A549 (cell line): ENCODE data around the gene DDI2. TPM values are rescaled to one million over a fixed set of nuclear protein-coding genes. Genes with fewer than 3 reads are reported as not detected.

ENCODE experiments used
- ATAC-seq, 2 experiments: fragments of 200-7000 bp in 1 of 2; fragments of >200 bp in 1 of 2; cut with Nextera tagmentation in 1 of 2; cut with Tn5 transposase in 1 of 2; 3 replicates each; pipeline versions ENCODE4 v1.8.0 to v1.9.1; 2018 to 2020; ENCODE audit warnings: mild to moderate bottlenecking in 1 of 2, moderate library complexity in 1 of 2
- CTCF ChIA-PET: fragments of 300-600 bp; sonication (Branson Sonifier 250); formaldehyde crosslinking; extraction: SDS; loops from one replicate; lab custom pipeline; 2021; ENCODE audit warnings: antibody characterized with exemption, inconsistent platforms; lab: Yijun Ruan, JAX
- POLR2A ChIA-PET: fragments of 350-600 bp; formaldehyde crosslinking; extraction: SDS; loops from one replicate; lab custom pipeline; 2021; ENCODE audit warnings: antibody characterized with exemption, inconsistent platforms; lab: Yijun Ruan, JAX
- DNase-seq, 2 experiments: peaks; one replicate each; pipeline versions ENCODE4 v3.0.0 to v3.0.0-alpha.2; 2011 to 2016; ENCODE audit warnings: low read depth in 1 of 2, low spot score in 1 of 2
- FAIRE-seq: peaks from 2 replicates; lab custom pipeline; 2011; peaks lifted over from hg19 to GRCh38; lab: Jason Lieb, UNC
- H3K27ac ChIP-seq, 2 experiments: fragments of >200 bp; sonication (Bioruptor Twin); formaldehyde crosslinking; 3 replicates each; pipeline ENCODE4 v1.5.1; 2016 to 2017
- H3K4me1 ChIP-seq: fragments of >200 bp; sonication (Bioruptor Twin); formaldehyde crosslinking; 3 replicates; pipeline ENCODE4 v1.6.1; 2016
- H3K4me2 ChIP-seq: fragments of >200 bp; sonication (Bioruptor Twin); formaldehyde crosslinking; 3 replicates; pipeline ENCODE4 v1.6.1; 2016
- H3K4me3 ChIP-seq: fragments of >200 bp; sonication (Bioruptor Twin); formaldehyde crosslinking; 3 replicates; pipeline ENCODE4 v1.5.1; 2016
- H3K9me3 ChIP-seq: fragments of >200 bp; sonication (Bioruptor Twin); formaldehyde crosslinking; 3 replicates; pipeline ENCODE4 v1.6.1; 2016
- BHLHE40 ChIP-seq: IDR thresholded peaks from 2 replicates; pipeline ENCODE4 v1.6.1; 2012; ENCODE audit warnings: low read depth, low read length, inconsistent platforms
- CBX2 ChIP-seq: fragments of 200-600 bp; sonication (generic); IDR thresholded peaks from 2 replicates; pipeline ENCODE4 v1.6.1; 2016; ENCODE audit warnings: low read depth, mild to moderate bottlenecking, borderline replicate concordance
- CBX8 ChIP-seq: fragments of 200-600 bp; sonication (generic); IDR thresholded peaks from 2 replicates; pipeline ENCODE4 v1.6.1; 2016
- CHD2 ChIP-seq: fragments of 150-350 bp; IDR thresholded peaks from 2 replicates; pipeline ENCODE4 v1.6.1; 2014; ENCODE audit warnings: low read length; ENCODE audit not compliant: partially characterized antibody
- CHD4 ChIP-seq: fragments of 200-600 bp; sonication (generic); IDR thresholded peaks from 2 replicates; pipeline ENCODE4 v1.6.1; 2016; ENCODE audit warnings: antibody characterized with exemption, mild to moderate bottlenecking, borderline replicate concordance
- CTCF ChIP-seq: fragments of >200 bp; sonication (Bioruptor Twin); formaldehyde crosslinking; IDR thresholded peaks from 3 replicates; pipeline ENCODE4 v1.5.1; 2016
- EHF ChIP-seq: fragments of 250-450 bp; sonication (Bioruptor Pico); IDR thresholded peaks from 2 replicates; pipeline ENCODE4 v1.5.0; 2020; ENCODE audit warnings: mild to moderate bottlenecking
- EHMT2 ChIP-seq: fragments of 200-600 bp; sonication (generic); IDR thresholded peaks from 2 replicates; pipeline ENCODE4 v1.6.1; 2016; ENCODE audit warnings: antibody characterized with exemption, low read depth, mild to moderate bottlenecking, moderate library complexity
- FOXS1 ChIP-seq: fragments of 250-450 bp; sonication (Bioruptor Pico); IDR thresholded peaks from 2 replicates; pipeline ENCODE4 v1.5.0; 2020; ENCODE audit warnings: mild to moderate bottlenecking, moderate library complexity
- GATA3 ChIP-seq: IDR thresholded peaks from 2 replicates; pipeline ENCODE4 v1.6.1; 2012; ENCODE audit warnings: borderline replicate concordance
- HDAC2 ChIP-seq: fragments of 200-600 bp; sonication (generic); IDR thresholded peaks from 2 replicates; pipeline ENCODE4 v1.6.1; 2016
- HEYL ChIP-seq: fragments of 250-450 bp; sonication (Bioruptor Pico); IDR thresholded peaks from 2 replicates; pipeline ENCODE4 v1.8.0; 2021; ENCODE audit warnings: mild to moderate bottlenecking, moderate library complexity
- JUN ChIP-seq, 2 experiments: fragments of >200 bp; sonication (Bioruptor Twin); formaldehyde crosslinking; IDR thresholded peaks; 2 replicates in 1 of 2; 3 replicates in 1 of 2; pipeline ENCODE4 v1.6.1; 2016 to 2017
- KDM5A ChIP-seq: fragments of 200-600 bp; sonication (generic); IDR thresholded peaks from 2 replicates; pipeline ENCODE4 v1.6.1; 2016; ENCODE audit warnings: antibody characterized with exemption, mild to moderate bottlenecking
- NFE2L2 ChIP-seq: fragments of 150-350 bp; conservative IDR thresholded peaks from 2 replicates; pipeline ENCODE4 v1.6.1; 2014; ENCODE audit warnings: low read length
- POLR2AphosphoS2 ChIP-seq: conservative IDR thresholded peaks from 2 replicates; pipeline ENCODE4 v1.6.1; 2012; ENCODE audit warnings: low read length, improper control_type of control experiment, inconsistent platforms
- RARB ChIP-seq: fragments of 250-450 bp; sonication (Bioruptor Pico); IDR thresholded peaks from 2 replicates; pipeline ENCODE4 v1.8.0; 2021; ENCODE audit warnings: mild to moderate bottlenecking, moderate library complexity
- RCOR1 ChIP-seq: fragments of 150-350 bp; IDR thresholded peaks from 2 replicates; pipeline ENCODE4 v1.6.1; 2014; ENCODE audit warnings: antibody characterized with exemption, low read length, low read depth
- RNF2 ChIP-seq: fragments of 200-600 bp; sonication (generic); IDR thresholded peaks from 2 replicates; pipeline ENCODE4 v1.6.1; 2016; ENCODE audit warnings: low read depth, mild to moderate bottlenecking, antibody characterized with exemption, moderate library complexity, borderline replicate concordance
- TFCP2L1 ChIP-seq: fragments of 250-450 bp; sonication (Bioruptor Pico); IDR thresholded peaks from 2 replicates; pipeline ENCODE4 v1.5.0; 2021; ENCODE audit warnings: mild to moderate bottlenecking
- WGBS: methylation state at CpG from one replicate; pipeline ENCODE4 v1.1.6; 2017; ENCODE audit errors: missing lambda C conversion rate; 5-methylcytosine and 5-hydroxymethylcytosine counted together
- polyA plus RNA-seq, 4 experiments: library from polyadenylated mRNA; depleted of rRNA in 3 of 4; stranded (reverse); fragments of >200 nt; fragmentation: RNase III in 1 of 4; extraction: RNeasy Plus Mini Kit Qiagen cat#74134 plus additional on column Dnase treatment in 1 of 4; gene quantifications; 2 replicates in 3 of 4; 3 replicates in 1 of 4; pipeline ENCODE4 v1.2.3, GENCODE V29; 2011 to 2017
- TF ChIP-seq, protein P1 (sequence below): IDR thresholded peaks from 2 replicates; pipeline ENCODE4 v1.6.1; 2012
- TF ChIP-seq, protein P2 (sequence below): fragments of >200 bp; sonication (Bioruptor Twin); formaldehyde crosslinking; IDR thresholded peaks from 3 replicates; pipeline ENCODE4 v1.6.1; 2016
- TF ChIP-seq, protein P3 (sequence below): fragments of >200 bp; sonication (Bioruptor Twin); formaldehyde crosslinking; IDR thresholded peaks from 2 replicates; pipeline ENCODE4 v1.6.1; 2016
- TF ChIP-seq, protein P4 (sequence below): IDR thresholded peaks from 2 replicates; pipeline ENCODE4 v1.6.1; 2012; ENCODE audit warnings: low read depth, borderline replicate concordance

DDI2 gene
- polyA plus RNA-seq, 2 of the 4 experiments (the other 2 are of a cell fraction) = 6.3 to 8.6 TPM

GRCh38 chr1:15714406-15715136 is 97.3 kb downstream of the DDI2 start:
- ChIA-PET CTCF (interaction anchor here (0.6 to 1.7 kb wide), 4 partner anchors 9 to 84 kb away, joined by 3 read pairs; no protein-coding TSS in a partner anchor), POLR2A (no interaction called here)
- ATAC-seq (no peak), FAIRE-seq (no peak), DNase-seq (no peak)
- H3K4me3 ChIP-seq = no peak overlapping the region
- H3K4me1 ChIP-seq = no peaks in the 10 kb centered on the region
- 89% methylated on average over 4 of the region's 4 CpGs for WGBS
- H3K9me3 ChIP-seq = no peaks in the 10 kb centered on the region
- no peak overlapping the region for H3K27ac ChIP-seq
- no peak overlapping the region for H3K4me2 ChIP-seq
- no peak for TF ChIP-seq EHMT2
- no peak for TF ChIP-seq TFCP2L1 (CRISPR knock-in tag)
- TF ChIP-seq RNF2 = no peak
- no peak for TF ChIP-seq JUN (IDR thresholded peaks at IDR 0.05)
- no peak for TF ChIP-seq RCOR1
- no peak for TF ChIP-seq BHLHE40
- TF ChIP-seq, all 56 proteins: peak for 0

GRCh38 chr1:15717418-15718125 is 100.3 kb downstream of the DDI2 start:
- CTCF ChIA-PET = interaction anchor here (1.0 to 5.5 kb wide), 2 partner anchors 13 to 22 kb away, joined by 3 to 31 read pairs; no protein-coding TSS in a partner anchor
- Histone ChIP-seq H3K27ac (no peak overlapping the region), H3K4me3 (no peak overlapping the region), H3K9me3 (no peaks in the 10 kb centered on the region), H3K4me1 (no peaks in the 10 kb centered on the region), H3K4me2 (no peak overlapping the region)
- ATAC-seq (no peak), DNase-seq (no peak), FAIRE-seq (no peak)
- WGBS = 97% methylated on average over 10 of the region's 11 CpGs
- TF ChIP-seq EHMT2 = no peak
- TF ChIP-seq, protein P1, sequence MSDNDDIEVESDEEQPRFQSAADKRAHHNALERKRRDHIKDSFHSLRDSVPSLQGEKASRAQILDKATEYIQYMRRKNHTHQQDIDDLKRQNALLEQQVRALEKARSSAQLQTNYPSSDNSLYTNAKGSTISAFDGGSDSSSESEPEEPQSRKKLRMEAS = no peak
- TF ChIP-seq BHLHE40 = no peak
- TF ChIP-seq HEYL (CRISPR knock-in tag) = no peak
- TF ChIP-seq EHF (CRISPR knock-in tag) = no peak
- no peak for TF ChIP-seq CBX8
- TF ChIP-seq HDAC2 = no peak
- no peak for TF ChIP-seq FOXS1 (CRISPR knock-in tag)
- TF ChIP-seq TFCP2L1 (CRISPR knock-in tag) = no peak
- no peak for TF ChIP-seq GATA3
- TF ChIP-seq CTCF = no peak
- no peak for TF ChIP-seq CHD2
- no peak for TF ChIP-seq RNF2
- TF ChIP-seq JUN (IDR thresholded peaks at IDR 0.05) = no peak
- TF ChIP-seq CBX2 = no peak
- no peak for TF ChIP-seq KDM5A
- TF ChIP-seq, protein P2, sequence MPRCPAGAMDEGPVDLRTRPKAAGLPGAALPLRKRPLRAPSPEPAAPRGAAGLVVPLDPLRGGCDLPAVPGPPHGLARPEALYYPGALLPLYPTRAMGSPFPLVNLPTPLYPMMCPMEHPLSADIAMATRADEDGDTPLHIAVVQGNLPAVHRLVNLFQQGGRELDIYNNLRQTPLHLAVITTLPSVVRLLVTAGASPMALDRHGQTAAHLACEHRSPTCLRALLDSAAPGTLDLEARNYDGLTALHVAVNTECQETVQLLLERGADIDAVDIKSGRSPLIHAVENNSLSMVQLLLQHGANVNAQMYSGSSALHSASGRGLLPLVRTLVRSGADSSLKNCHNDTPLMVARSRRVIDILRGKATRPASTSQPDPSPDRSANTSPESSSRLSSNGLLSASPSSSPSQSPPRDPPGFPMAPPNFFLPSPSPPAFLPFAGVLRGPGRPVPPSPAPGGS = no peak
- TF ChIP-seq CHD4 = no peak
- POLR2A ChIA-PET = no interaction called here

GRCh38 chr1:15718199-15718601 is 100.9 kb downstream of the DDI2 start:
- Histone ChIP-seq H3K27ac (no peak overlapping the region), H3K4me3 (no peak overlapping the region), H3K9me3 (no peaks in the 10 kb centered on the region), H3K4me2 (no peak overlapping the region), H3K4me1 (no peaks in the 10 kb centered on the region)
- ChIA-PET CTCF (interaction anchor here (1.0 to 5.5 kb wide), 2 partner anchors 13 to 21 kb away, joined by 3 to 31 read pairs; no protein-coding TSS in a partner anchor), POLR2A (no interaction called here)
- FAIRE-seq = no peak
- WGBS = 88% methylated on average over 6 of the region's 8 CpGs
- no peak for DNase-seq
- ATAC-seq = no peak
- TF ChIP-seq CTCF (no peak), RARB (no peak), CHD2 (no peak), KDM5A (no peak), POLR2AphosphoS2 (no peak), NFE2L2 (no peak)
- TF ChIP-seq, protein P3, sequence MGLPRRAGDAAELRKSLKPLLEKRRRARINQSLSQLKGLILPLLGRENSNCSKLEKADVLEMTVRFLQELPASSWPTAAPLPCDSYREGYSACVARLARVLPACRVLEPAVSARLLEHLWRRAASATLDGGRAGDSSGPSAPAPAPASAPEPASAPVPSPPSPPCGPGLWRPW = no peak
- TF ChIP-seq, protein P4, sequence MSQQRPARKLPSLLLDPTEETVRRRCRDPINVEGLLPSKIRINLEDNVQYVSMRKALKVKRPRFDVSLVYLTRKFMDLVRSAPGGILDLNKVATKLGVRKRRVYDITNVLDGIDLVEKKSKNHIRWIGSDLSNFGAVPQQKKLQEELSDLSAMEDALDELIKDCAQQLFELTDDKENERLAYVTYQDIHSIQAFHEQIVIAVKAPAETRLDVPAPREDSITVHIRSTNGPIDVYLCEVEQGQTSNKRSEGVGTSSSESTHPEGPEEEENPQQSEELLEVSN = no peak
- TF ChIP-seq, protein P2 = no peak
